Activated naive CD8-positive, alpha-beta T cell treated with anti-CD3 and anti-CD28 coated beads, Interleukin-2, amount 10 ng/mL, durations not matched to agents 7 days and 5 days (primary cell): Measurements from ENCODE around the gene GIT1. TPM values are rescaled to one million over a fixed set of nuclear protein-coding genes. Genes with fewer than 3 reads are reported as not detected.

Experiments
- total RNA-seq, 2 experiments: library from RNA; stranded (reverse); gene quantifications; one replicate each; pipeline ENCODE4 v1.2.3, GENCODE V29; 2021

Gene GIT1
- total RNA-seq, 2 experiments from 2014 or later, result 73.3 to 73.4 TPM

Other genes with a start within 250 kb of the GIT1 start
- 10 to 100 TPM; 51.6 to 52.8 TPM for gene TAOK1, start 199.3 kb downstream of the GIT1 start, total RNA-seq
- 10 to 100 TPM; 20.0 to 20.4 TPM for gene ABHD15, start 22.6 kb downstream of the GIT1 start, total RNA-seq
- 100 to 1,000 TPM; 154 to 155 TPM for gene TP53I13, start 20.9 kb downstream of the GIT1 start, total RNA-seq
- gene ANKRD13B, start 3.5 kb upstream of the GIT1 start, total RNA-seq, result 1 to 10 TPM; 6.0 to 7.9 TPM
- gene CORO6, start 33.3 kb upstream of the GIT1 start, total RNA-seq, result 1 to 10 TPM; 8.2 to 9.0 TPM